HL-60 (cell line): ENCODE data around the gene AGBL4.

Experiments
- CTCF ChIP-seq: IDR thresholded peaks from one replicate; pipeline ENCODE4 v1.5.1; 2011; ENCODE audit warnings: low read length, control low read depth, inconsistent platforms; ENCODE audit not compliant: insufficient read depth
- GABPA ChIP-seq: IDR thresholded peaks from 2 replicates; pipeline ENCODE4 v1.6.1; 2012; ENCODE audit warnings: low read depth
- POLR2AphosphoS5 ChIP-seq: IDR thresholded peaks from 2 replicates; pipeline ENCODE4 v1.6.1; 2012; ENCODE audit warnings: low read depth
- REST ChIP-seq: IDR thresholded peaks from 2 replicates; pipeline ENCODE4 v1.6.1; 2012; ENCODE audit warnings: low read depth; ENCODE audit not compliant: insufficient replicate concordance
- SPI1 ChIP-seq: IDR thresholded peaks from 2 replicates; pipeline ENCODE4 v1.6.1; 2012; ENCODE audit warnings: low read depth, mild to moderate bottlenecking, borderline replicate concordance

GRCh38 chr1:48597663-48598062 lies 1426.1 kb downstream of the AGBL4 start:
- no peak for TF ChIP-seq CTCF
- TF ChIP-seq POLR2AphosphoS5, result no peak
- TF ChIP-seq REST, result no peak
- TF ChIP-seq SPI1, result no peak
- TF ChIP-seq GABPA, result no peak
